ENCODE data around the gene TMEM151A.
"Not testable (repeated sequence)": the region's sequence is repeated elsewhere in the genome, so short reads cannot be mapped to it uniquely, and the experiment has no call there.

The TMEM151A gene

GRCh38 chr11:66291706-66292542 is at the start of gene TMEM151A:
TSS of gene TMEM151A (plus strand) at chr11:66291894. CDS start at chr11:66292014, 120 bp downstream.
- no peak for DNase-seq

- no peak for DNase-seq
Measured at GRCh38 chr11:66242095-66242765, 49.5 kb upstream of the TMEM151A start.

- no peak for DNase-seq
Measured at GRCh38 chr11:66243782-66244535, 47.7 kb upstream of the TMEM151A start.

- no peak for DNase-seq
Measured at GRCh38 chr11:66247295-66247694, 44.4 kb upstream of the TMEM151A start.

GRCh38 chr11:66247801-66248200 is 43.9 kb upstream of the TMEM151A start:
- DNase-seq, result no peak

- no peak for DNase-seq
Measured at GRCh38 chr11:66248903-66249302, 42.8 kb upstream of the TMEM151A start.

- DNase-seq, result no peak
Measured at GRCh38 chr11:66251809-66252208, 39.9 kb upstream of the TMEM151A start.

- DNase-seq, result not testable (repeated sequence)
Measured at GRCh38 chr11:66253081-66253480, 38.6 kb upstream of the TMEM151A start.

- no peak for DNase-seq
Measured at GRCh38 chr11:66258473-66258893, 33.2 kb upstream of the TMEM151A start.

- no peak for DNase-seq
Measured at GRCh38 chr11:66259225-66259624, 32.5 kb upstream of the TMEM151A start.

- no peak for DNase-seq
Measured at GRCh38 chr11:66259956-66260355, 31.7 kb upstream of the TMEM151A start.

- no peak for DNase-seq
Measured at GRCh38 chr11:66261578-66261977, 30.1 kb upstream of the TMEM151A start.

GRCh38 chr11:66262191-66262590 is 29.5 kb upstream of the TMEM151A start:
- no peak for DNase-seq

- DNase-seq, result no peak
Measured at GRCh38 chr11:66262696-66263095, 29.0 kb upstream of the TMEM151A start.

- no peak for DNase-seq
Measured at GRCh38 chr11:66263231-66263630, 28.5 kb upstream of the TMEM151A start.

- no peak for DNase-seq
Measured at GRCh38 chr11:66263785-66264184, 27.9 kb upstream of the TMEM151A start.

- no peak for DNase-seq
Measured at GRCh38 chr11:66264383-66264782, 27.3 kb upstream of the TMEM151A start.

- DNase-seq, result no peak
Measured at GRCh38 chr11:66264914-66265313, 26.8 kb upstream of the TMEM151A start.

GRCh38 chr11:66265531-66266377 is 25.9 kb upstream of the TMEM151A start:
- no peak for DNase-seq

- DNase-seq, result no peak
Measured at GRCh38 chr11:66266378-66267038, 25.2 kb upstream of the TMEM151A start.

GRCh38 chr11:66267039-66267378 is 24.7 kb upstream of the TMEM151A start:
- DNase-seq, result no peak

All from SW 1271 (cell line).